DLD1 (cell line): ENCODE measurements around the gene GOLM1.

Source experiments
- in situ Hi-C: cut with HindIII; loops from 2 replicates; pipeline ENCODE4 v1.10.0; 2017; ENCODE audit warnings: low sequenced_read_pairs

Gene GOLM1

DNA sequence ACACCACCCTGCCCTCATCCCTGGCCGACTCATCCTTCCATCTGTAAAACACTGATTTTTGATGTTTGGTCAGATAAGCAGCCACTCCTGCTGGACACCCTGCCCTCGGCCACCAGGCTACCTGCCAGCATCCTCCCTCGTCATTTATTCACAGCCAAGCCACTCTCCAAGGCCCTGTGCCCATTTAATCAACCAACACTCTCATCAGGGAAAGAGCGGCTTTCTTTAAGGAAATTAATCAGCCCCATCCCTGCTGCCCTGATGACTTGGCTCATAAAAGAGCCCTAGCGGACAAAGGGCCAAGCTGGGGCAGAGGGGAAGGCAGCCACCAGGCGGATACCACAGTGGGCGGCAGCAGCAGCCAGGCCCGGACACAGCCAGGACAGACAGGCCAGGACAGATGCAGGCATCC lies 52.4 kb downstream of the GOLM1 start:
- in situ Hi-C loops, result no loop called here

- in situ Hi-C loops, result no loop called here
Observed at GRCh38 chr9:86046071-86046636, 53.2 kb downstream of the GOLM1 start.

DNA sequence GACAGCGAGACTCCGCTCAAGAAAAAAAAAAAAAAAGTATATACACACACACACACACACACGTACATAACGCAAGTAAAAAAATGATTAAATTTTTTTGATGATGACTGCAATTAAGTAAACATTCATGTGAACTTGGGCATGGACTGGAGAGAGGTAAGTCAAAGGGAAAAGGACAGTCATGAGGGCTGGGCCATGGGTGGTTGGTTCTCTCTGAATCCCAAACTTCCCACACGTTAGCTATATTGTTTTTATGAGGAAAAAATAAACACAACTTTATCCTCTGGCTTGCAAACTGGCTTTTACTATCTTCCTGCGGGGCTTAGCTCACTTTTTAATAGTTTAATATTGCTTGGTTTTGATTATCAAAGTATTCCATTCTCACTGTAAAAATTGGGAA lies 53.7 kb downstream of the GOLM1 start:
- in situ Hi-C loops, result no loop called here

DNA sequence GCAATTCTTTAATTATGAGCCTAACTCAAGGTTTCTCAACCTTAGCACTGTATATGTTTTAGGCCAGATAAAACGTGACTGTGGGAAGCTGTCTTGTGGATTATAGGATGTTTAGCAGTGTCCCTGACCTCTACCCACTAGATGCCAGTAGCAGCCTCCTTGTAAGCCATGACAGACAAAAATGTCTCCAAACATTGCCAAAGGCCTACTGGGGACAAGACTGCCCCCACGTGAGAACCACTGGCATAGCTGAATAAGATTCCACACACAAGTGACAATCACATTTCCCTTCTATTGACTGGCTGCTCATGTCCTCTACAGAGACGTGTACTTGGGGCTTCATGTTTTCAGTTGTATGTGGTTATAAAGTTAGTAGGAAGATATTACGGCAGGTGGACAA lies 55.4 kb downstream of the GOLM1 start:
- in situ Hi-C loops, result no loop called here

GRCh38 chr9:86043586-86043985 lies 55.8 kb downstream of the GOLM1 start:
- in situ Hi-C loops, result no loop called here

DNA sequence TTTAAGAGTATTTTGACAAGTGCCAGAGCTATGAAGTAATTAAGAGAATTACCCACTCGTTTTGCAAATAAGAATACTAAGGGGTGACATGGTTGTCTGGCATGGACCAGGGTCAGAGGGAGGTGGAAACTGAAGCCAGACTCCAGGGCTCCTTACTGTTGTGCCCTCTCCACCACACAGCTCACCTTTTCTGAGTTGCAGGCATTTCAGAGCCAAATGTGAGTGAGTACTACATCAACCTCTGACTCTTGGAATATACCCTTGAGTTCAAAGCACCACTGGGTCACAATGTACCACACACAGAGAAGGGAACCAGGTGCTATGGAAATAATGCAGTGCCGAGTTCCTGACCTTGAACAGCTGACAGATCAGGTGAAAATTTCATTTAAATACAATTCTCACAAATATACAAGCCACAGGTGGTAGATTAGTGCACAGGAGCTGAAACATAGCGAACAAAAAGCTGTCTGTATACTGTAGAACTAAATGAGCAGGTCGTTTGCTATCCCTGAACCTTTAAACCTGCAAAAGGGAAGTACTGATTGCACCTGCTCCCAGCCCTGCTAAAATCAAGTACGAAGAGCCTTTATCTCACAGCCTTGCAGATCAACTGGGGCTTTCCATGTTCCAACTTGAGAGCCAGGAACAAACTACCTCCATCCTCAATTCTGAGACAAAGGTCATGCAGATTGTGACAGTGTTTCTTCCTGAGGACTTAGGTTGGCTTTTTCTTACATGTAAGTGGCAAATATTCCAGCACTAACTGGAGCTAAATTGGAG lies 57.0 kb downstream of the GOLM1 start:
- in situ Hi-C loops, result no loop called here

GRCh38 chr9:86041311-86041741 lies 58.0 kb downstream of the GOLM1 start:
- in situ Hi-C loops, result no loop called here

- in situ Hi-C loops, result no loop called here
Observed at GRCh38 chr9:86040861-86041155, 58.5 kb downstream of the GOLM1 start.

- in situ Hi-C loops, result no loop called here
Observed at GRCh38 chr9:86039991-86040860, 59.1 kb downstream of the GOLM1 start.

DNA sequence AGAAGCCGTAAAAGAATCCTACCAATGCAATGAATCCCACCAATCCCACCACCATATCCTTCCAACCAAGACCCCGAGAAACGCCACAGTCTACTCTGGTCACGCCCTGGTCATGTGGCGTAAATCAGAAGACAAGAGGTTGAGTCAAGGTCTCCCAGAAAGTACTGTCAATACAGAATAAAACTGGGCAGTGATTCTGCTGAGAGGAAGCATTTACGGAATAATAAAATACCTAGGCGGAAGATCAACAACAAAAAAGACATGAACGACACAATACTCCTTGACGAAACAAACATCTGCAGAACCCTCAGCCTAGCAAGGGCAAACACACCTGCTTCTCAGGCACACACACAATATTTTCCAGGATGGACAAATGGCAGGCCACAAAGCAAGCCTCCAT lies 62.8 kb downstream of the GOLM1 start:
- in situ Hi-C loops, result no loop called here

DNA sequence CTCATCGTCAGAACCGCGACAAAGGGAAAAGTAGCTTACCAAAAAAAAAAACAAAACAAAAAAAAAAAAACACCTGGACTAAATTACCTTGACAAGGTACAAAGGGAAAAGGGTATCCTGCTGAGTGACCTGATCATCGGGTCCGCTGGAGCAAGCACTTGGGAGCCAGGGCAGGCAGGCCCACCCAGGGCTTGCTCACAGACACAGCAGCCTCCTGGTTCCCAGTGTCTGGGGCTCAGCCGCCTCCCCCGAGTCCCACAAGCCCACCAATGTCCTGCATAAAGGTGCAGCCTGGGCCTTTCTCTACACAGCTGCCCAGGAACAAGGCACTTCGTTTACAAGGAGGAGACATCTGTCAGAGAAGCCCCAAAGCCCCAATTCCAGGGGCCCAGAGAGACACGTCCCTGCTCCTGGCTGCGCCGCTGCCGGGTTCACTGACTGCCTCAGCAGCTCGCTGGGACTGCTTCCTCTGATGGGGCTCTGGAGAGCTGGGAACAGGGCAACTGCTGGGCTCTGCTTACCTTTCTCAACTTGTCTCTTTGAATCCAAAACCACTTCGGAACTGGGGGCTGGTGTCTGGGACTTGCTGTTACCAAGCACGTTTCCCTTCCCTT lies 63.4 kb downstream of the GOLM1 start:
- in situ Hi-C loops, result no loop called here

GRCh38 chr9:86034863-86035734 lies 64.3 kb downstream of the GOLM1 start:
- in situ Hi-C loops, result no loop called here

DNA sequence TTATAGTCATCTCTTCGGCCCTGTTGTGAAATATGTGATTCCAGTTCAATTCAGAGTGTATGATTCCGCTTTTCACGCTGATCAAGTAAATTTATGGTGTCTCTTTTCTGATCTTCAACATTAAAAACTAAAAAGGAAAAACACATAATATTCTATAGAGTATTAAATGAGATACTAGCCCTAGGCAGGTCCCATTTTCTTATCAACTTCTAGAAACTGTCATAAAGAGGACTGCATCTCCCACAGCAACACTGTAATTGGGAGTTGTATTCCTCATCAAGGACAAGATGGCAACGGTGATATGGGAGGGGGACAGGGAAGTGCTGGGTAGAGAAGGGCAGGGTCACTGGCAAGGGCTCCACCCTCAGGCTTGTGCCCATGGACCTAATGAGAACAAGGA lies 71.6 kb downstream of the GOLM1 start:
- in situ Hi-C loops, result no loop called here

DNA sequence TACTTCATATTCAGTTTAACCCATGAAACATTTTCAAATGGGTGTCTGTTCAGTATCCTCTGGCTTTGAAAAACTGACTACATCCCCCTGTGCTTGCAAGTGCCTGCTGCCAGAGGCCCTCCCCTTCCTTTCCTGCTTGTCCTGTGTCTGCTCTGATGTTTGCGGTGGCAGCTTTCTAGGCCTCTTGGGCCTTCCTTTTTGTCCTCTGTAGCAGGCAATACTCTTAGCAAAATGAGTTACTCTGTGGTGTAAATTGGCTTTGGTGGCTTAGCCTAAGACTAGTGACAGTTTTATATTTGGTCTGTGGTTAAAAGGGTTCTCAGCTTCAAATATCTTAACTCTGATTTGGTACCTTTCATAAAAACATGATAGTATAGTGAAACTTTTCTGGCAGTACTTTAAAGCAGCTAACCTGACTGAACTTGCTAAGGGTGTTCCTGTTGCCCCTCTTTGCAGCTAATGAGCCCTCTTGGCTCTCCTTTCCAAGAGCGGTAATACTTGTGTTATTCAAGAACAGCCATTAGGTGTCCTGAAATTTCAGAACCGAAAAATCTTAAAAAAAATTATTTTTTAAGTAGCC lies 76.6 kb downstream of the GOLM1 start:
- in situ Hi-C loops, result no loop called here

GRCh38 chr9:86021166-86021565 lies 78.2 kb downstream of the GOLM1 start:
- in situ Hi-C loops, result no loop called here

DNA sequence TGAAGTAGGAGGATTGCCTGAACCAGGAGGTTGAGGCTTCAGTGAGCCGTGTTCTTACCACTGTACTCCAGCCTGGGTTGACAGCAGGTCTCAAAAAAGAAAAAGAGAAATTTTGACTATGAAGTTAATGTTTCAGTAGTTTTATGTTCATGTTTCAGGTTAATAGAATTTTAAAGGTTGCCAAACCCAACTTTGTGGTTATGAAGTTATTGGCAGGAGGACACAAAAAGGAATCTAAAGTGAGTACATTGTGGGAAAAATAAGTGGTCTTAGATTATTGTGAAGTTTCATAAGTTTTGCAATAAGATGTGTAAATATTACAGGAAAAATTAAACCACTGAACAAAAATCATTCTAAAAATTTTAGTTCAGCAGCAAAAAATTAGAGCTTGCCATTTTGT lies 78.6 kb downstream of the GOLM1 start:
- in situ Hi-C loops, result no loop called here

DNA sequence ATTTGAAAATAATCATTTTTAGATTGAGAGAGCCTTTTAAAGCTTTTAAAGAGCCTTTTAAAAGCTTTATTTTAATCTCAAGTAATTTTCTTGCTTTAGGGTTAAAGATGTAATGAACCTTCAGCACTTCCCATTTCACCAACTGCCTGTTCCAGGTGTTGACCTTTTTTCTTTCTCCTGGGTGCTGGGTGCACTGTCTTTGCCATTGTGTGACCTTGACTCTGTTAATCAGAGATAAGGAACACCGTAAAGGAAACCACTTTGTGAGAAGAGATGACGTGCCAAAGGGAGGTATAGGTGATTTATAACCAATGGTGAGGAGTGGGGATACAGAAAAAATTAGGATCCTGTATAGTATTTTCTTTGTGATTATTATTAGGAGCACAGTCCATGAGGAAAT lies 90.2 kb downstream of the GOLM1 start:
- in situ Hi-C loops, result no loop called here

GRCh38 chr9:86005253-86005775 lies 94.0 kb downstream of the GOLM1 start:
- in situ Hi-C loops, result no loop called here

DNA sequence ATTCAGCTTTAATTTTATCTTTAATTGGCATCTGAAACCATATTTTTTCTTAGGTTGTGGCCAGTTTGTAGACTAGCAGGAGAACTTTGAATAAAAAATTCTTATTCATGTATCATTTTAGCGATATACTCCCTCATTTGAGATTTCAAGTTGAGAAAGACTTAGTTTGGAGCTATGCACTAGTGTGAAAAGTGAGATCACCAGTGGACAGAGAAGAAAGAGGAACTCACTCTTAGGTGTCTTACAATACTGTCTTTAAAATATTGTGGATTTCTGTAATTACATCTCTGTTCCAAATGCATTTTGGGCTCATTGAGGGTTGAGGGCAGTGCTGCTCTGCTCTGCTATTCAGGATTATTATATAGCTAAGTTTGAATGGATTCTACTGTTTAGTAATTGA lies 103.8 kb downstream of the GOLM1 start:
- in situ Hi-C loops, result no loop called here

DNA sequence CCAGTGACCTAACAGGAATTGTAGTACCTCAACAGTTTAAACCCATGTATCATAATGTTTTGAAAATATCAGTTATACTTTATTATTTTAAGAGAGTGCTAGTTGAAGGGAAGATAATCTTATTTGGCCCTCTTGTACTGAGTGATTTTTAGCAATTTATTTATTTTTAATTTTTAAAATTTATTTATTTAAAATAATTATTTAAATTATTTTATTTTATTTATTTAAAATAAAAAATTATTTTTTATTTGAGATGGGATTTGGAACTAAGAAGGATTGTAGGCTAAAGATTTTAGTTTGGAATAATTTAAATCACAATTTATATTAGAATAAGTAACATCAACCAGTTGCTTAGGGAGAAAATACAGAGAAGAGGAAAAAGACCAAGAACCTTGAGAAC lies 104.3 kb downstream of the GOLM1 start:
- in situ Hi-C loops, result no loop called here
